IMR-90 (cell line): Measurements from ENCODE around the gene KRTAP10-11. TPM values are rescaled to one million over a fixed set of nuclear protein-coding genes. Genes with fewer than 3 reads are reported as not detected.

ENCODE experiments used
- ATAC-seq: fragments of 200-7000 bp; cut with Tn5 transposase; 2 replicates; pipeline ENCODE4 v1.9.1; 2020; ENCODE audit warnings: low read depth, mild to moderate bottlenecking, moderate library complexity
- BruUV-seq: library from RNA; stranded (reverse); fragments of 400-500 nt; replicated peaks from 2 replicates; lab custom pipeline; 2021; lab: Mats Ljungman, UMichigan
- CTCF ChIA-PET: fragments of 300-600 bp; formaldehyde crosslinking; extraction: SDS; loops from one replicate; lab custom pipeline; 2021; ENCODE audit warnings: antibody characterized with exemption; lab: Yijun Ruan, JAX
- POLR2A ChIA-PET: fragments of 300-600 bp; sonication (Branson Sonifier 250); formaldehyde crosslinking; loops from one replicate; lab custom pipeline; 2022; ENCODE audit warnings: antibody characterized with exemption; ENCODE audit not compliant: unreplicated experiment; lab: Charles Lee
- DNase-seq: peaks from one replicate; pipeline ENCODE4 v3.0.0; 2013
- H2AFZ ChIP-seq: replicated peaks from 2 replicates; pipeline ENCODE3; 2013; ENCODE audit warnings: low read length, mild to moderate bottlenecking; ENCODE audit not compliant: poor library complexity
- H2AK5ac ChIP-seq: 2 replicates; pipeline ENCODE4 v1.6.1; 2013; ENCODE audit warnings: low read depth, low read length, inconsistent platforms
- H2AK9ac ChIP-seq: replicated peaks from 2 replicates; pipeline ENCODE3; 2013; ENCODE audit warnings: mild to moderate bottlenecking, low read depth, low read length, moderate library complexity; ENCODE audit not compliant: poor library complexity
- H2BK120ac ChIP-seq: 2 replicates; pipeline ENCODE4 v1.6.1; 2013; ENCODE audit warnings: low read depth, low read length, inconsistent platforms
- H2BK15ac ChIP-seq: 3 replicates; pipeline ENCODE4 v1.6.1; 2013; ENCODE audit warnings: low read depth, low read length, inconsistent platforms
- H2BK20ac ChIP-seq: 2 replicates; pipeline ENCODE4 v1.6.1; 2013; ENCODE audit warnings: low read depth, mild to moderate bottlenecking, inconsistent platforms, low read length, moderate library complexity
- H2BK5ac ChIP-seq: 2 replicates; pipeline ENCODE4 v1.6.1; 2013; ENCODE audit warnings: mild to moderate bottlenecking, low read depth, low read length, inconsistent platforms; ENCODE audit not compliant: poor library complexity, severe bottlenecking
- H3K14ac ChIP-seq: replicated peaks from 2 replicates; pipeline ENCODE4 v1.6.1; 2013; ENCODE audit warnings: low read depth, low read length, inconsistent platforms
- H3K18ac ChIP-seq: 2 replicates; pipeline ENCODE4 v1.6.1; 2013; ENCODE audit warnings: low read depth, low read length, control low read depth
- H3K23ac ChIP-seq: 2 replicates; pipeline ENCODE4 v1.6.1; 2013; ENCODE audit warnings: low read depth, low read length, inconsistent platforms
- H3K27ac ChIP-seq: 2 replicates; pipeline ENCODE4 v1.5.1; 2013; ENCODE audit warnings: mild to moderate bottlenecking, control low read depth, low read length; ENCODE audit not compliant: insufficient read depth
- H3K27me3 ChIP-seq: 2 replicates; pipeline ENCODE4 v1.6.1; 2013; ENCODE audit warnings: low read length; ENCODE audit not compliant: control insufficient read depth, insufficient read depth
- H3K36me3 ChIP-seq: 2 replicates; pipeline ENCODE4 v1.6.1; 2013; ENCODE audit warnings: low read length, mixed read lengths; ENCODE audit not compliant: control insufficient read depth, insufficient read depth
- H3K4ac ChIP-seq: 2 replicates; pipeline ENCODE4 v1.6.1; 2013; ENCODE audit warnings: low read depth, low read length, inconsistent platforms
- H3K4me1 ChIP-seq: 2 replicates; pipeline ENCODE4 v1.6.1; 2013; ENCODE audit warnings: low read length, mixed read lengths; ENCODE audit not compliant: control insufficient read depth, insufficient read depth
- H3K4me2 ChIP-seq: 2 replicates; pipeline ENCODE4 v1.6.1; 2013; ENCODE audit warnings: low read depth, mild to moderate bottlenecking, control low read depth, low read length, moderate library complexity
- H3K4me3 ChIP-seq: 2 replicates; pipeline ENCODE4 v1.5.1; 2013; ENCODE audit warnings: low read depth, mild to moderate bottlenecking, control low read depth, low read length, moderate library complexity; ENCODE audit not compliant: insufficient read depth
- H3K56ac ChIP-seq: 2 replicates; pipeline ENCODE4 v1.6.1; 2013; ENCODE audit warnings: low read length, inconsistent platforms; ENCODE audit not compliant: insufficient read depth; ENCODE audit errors: extremely low read depth
- H3K79me1 ChIP-seq, 2 experiments: 2 replicates each; pipeline ENCODE4 v1.6.1; 2013; ENCODE audit warnings: low read length in 2 of 2, inconsistent platforms in 1 of 2, low read depth in 1 of 2
- H3K9ac ChIP-seq: 2 replicates; pipeline ENCODE4 v1.6.1; 2013; ENCODE audit warnings: low read depth, low read length, control low read depth
- H3K9me1 ChIP-seq: 2 replicates; pipeline ENCODE4 v1.6.1; 2013; ENCODE audit warnings: low read length, inconsistent platforms; ENCODE audit not compliant: insufficient read depth
- H3K9me3 ChIP-seq: 2 replicates; pipeline ENCODE4 v1.6.1; 2013; ENCODE audit warnings: low read length; ENCODE audit not compliant: control insufficient read depth, insufficient read depth
- H4K20me1 ChIP-seq: 2 replicates; pipeline ENCODE4 v1.6.1; 2013; ENCODE audit warnings: low read length, inconsistent platforms; ENCODE audit not compliant: insufficient read depth
- H4K5ac ChIP-seq: 2 replicates; pipeline ENCODE4 v1.6.1; 2013; ENCODE audit warnings: mild to moderate bottlenecking, low read depth, low read length, control low read depth
- H4K8ac ChIP-seq, 2 experiments: 2 replicates each; pipeline ENCODE4 v1.6.1; 2013; ENCODE audit warnings: low read depth in 2 of 2, low read length in 2 of 2, control low read depth in 1 of 2, inconsistent platforms in 1 of 2
- H4K91ac ChIP-seq: 2 replicates; pipeline ENCODE4 v1.6.1; 2013; ENCODE audit warnings: low read depth, low read length, inconsistent platforms; ENCODE audit not compliant: insufficient read depth
- BHLHE40 ChIP-seq: fragments of 150-350 bp; IDR thresholded peaks from 2 replicates; pipeline ENCODE4 v1.6.1; 2016; ENCODE audit warnings: mild to moderate bottlenecking, low read depth, low read length
- CEBPB ChIP-seq: IDR thresholded peaks from 2 replicates; pipeline ENCODE4 v1.6.1; 2012; ENCODE audit warnings: low read depth, low read length, improper control_type of control experiment
- CHD1 ChIP-seq: IDR thresholded peaks from 2 replicates; pipeline ENCODE4 v1.6.1; 2012; ENCODE audit warnings: low read depth, low read length, improper control_type of control experiment
- CTCF ChIP-seq: conservative IDR thresholded peaks from 2 replicates; pipeline ENCODE4 v1.5.1; 2012; ENCODE audit warnings: mild to moderate bottlenecking, low read depth, low read length, improper control_type of control experiment
- ELK1 ChIP-seq: fragments of 150-350 bp; IDR thresholded peaks from 2 replicates; pipeline ENCODE4 v1.6.1; 2016; ENCODE audit warnings: low read depth, mild to moderate bottlenecking, low read length, moderate library complexity, borderline replicate concordance
- FOS ChIP-seq: fragments of 150-350 bp; IDR thresholded peaks from 2 replicates; pipeline ENCODE4 v1.6.1; 2016; ENCODE audit warnings: low read depth, low read length
- MAFK ChIP-seq: IDR thresholded peaks from 2 replicates; pipeline ENCODE4 v1.6.1; 2012; ENCODE audit warnings: low read depth, low read length, improper control_type of control experiment
- MAZ ChIP-seq: IDR thresholded peaks from 2 replicates; pipeline ENCODE4 v1.6.1; 2012; ENCODE audit warnings: low read depth, mild to moderate bottlenecking, low read length, improper control_type of control experiment, moderate library complexity, borderline replicate concordance
- MXI1 ChIP-seq: IDR thresholded peaks from 2 replicates; pipeline ENCODE4 v1.6.1; 2012; ENCODE audit warnings: low read depth, mild to moderate bottlenecking, low read length, moderate library complexity, borderline replicate concordance
- NFE2L2 ChIP-seq: fragments of 150-350 bp; IDR thresholded peaks from 2 replicates; pipeline ENCODE4 v1.6.1; 2016; ENCODE audit warnings: low read depth, mild to moderate bottlenecking, low read length
- POLR2A ChIP-seq: IDR thresholded peaks from 2 replicates; pipeline ENCODE4 v1.6.1; 2012; ENCODE audit warnings: mild to moderate bottlenecking, low read depth, low read length
- RAD21 ChIP-seq: IDR thresholded peaks from 2 replicates; pipeline ENCODE4 v1.6.1; 2012; ENCODE audit warnings: low read length, improper control_type of control experiment
- RCOR1 ChIP-seq: IDR thresholded peaks from 2 replicates; pipeline ENCODE4 v1.6.1; 2012; ENCODE audit warnings: mild to moderate bottlenecking, low read length, improper control_type of control experiment; ENCODE audit not compliant: insufficient replicate concordance
- RFX5 ChIP-seq: IDR thresholded peaks from 2 replicates; pipeline ENCODE4 v1.8.0; 2012; ENCODE audit warnings: low read depth, mild to moderate bottlenecking, low read length, moderate library complexity
- SMC3 ChIP-seq: fragments of 150-350 bp; IDR thresholded peaks from 2 replicates; pipeline ENCODE4 v1.6.1; 2016; ENCODE audit warnings: low read depth, mild to moderate bottlenecking, antibody characterized with exemption, low read length, moderate library complexity
- USF2 ChIP-seq: fragments of 150-350 bp; IDR thresholded peaks from 2 replicates; pipeline ENCODE4 v1.6.1; 2017; ENCODE audit warnings: mild to moderate bottlenecking, antibody characterized with exemption, low read length, low read depth
- WGBS, 2 experiments: methylation state at CpG; one replicate each; pipeline versions ENCODE4 v1.1.5 to v1.1.7; 2013; ENCODE audit warnings: missing lambda C conversion rate in 2 of 2; ENCODE audit not compliant: insufficient read length in 1 of 2; ENCODE audit errors: extremely low coverage in 2 of 2; 5-methylcytosine and 5-hydroxymethylcytosine counted together
- dilution Hi-C: fragments of 300-500 bp; cut with HindIII; formaldehyde crosslinking; loops from one replicate; pipeline ENCODE4 v1.14.3; 2018; ENCODE audit warnings: low sequenced_read_pairs; ENCODE audit not compliant: unreplicated experiment
- in situ Hi-C: fragments of 300-500 bp; cut with MboI; formaldehyde crosslinking; loops from 3 replicates; pipeline ENCODE4 v1.14.3; 2019; ENCODE audit warnings: low sequenced_read_pairs, inconsistent platforms, mixed read lengths
- intact Hi-C: fragments of 100-400 bp; cut with micrococcal nuclease; formaldehyde crosslinking; loops from 2 replicates; pipeline ENCODE4 v1.10.0; 2022
- polyA plus RNA-seq, 3 experiments: library from polyadenylated mRNA; depleted of rRNA; stranded (reverse); fragments of >200 nt; gene quantifications; 2 replicates each; pipeline ENCODE4 v1.2.3, GENCODE V29; 2012; ENCODE audit warnings: low replicate concordance in 1 of 3
- total RNA-seq: library from RNA; depleted of rRNA; stranded (reverse); fragments of >200 nt; gene quantifications from 2 replicates; pipeline ENCODE4 v1.2.3, GENCODE V29; 2012

The KRTAP10-11 gene
- total and polyA plus RNA-seq, 2 of the 4 experiments (the other 2 are of a cell fraction), result not detected

GRCh38 chr21:44695641-44696040 is 49.4 kb downstream of the KRTAP10-11 start:
- ChIA-PET CTCF (no interaction called here), POLR2A (no interaction called here)
- in situ Hi-C loops, result no loop called here

More at GRCh38 chr21:44695641-44696040, 49.4 kb downstream of the KRTAP10-11 start:
- H3K9ac ChIP-seq, result no peak overlapping the region
- H3K4me1 ChIP-seq, result no peaks in the 10 kb centered on the region
- no peak overlapping the region for H3K14ac ChIP-seq
- no peaks in the 10 kb centered on the region for H3K79me1 ChIP-seq
- H3K18ac ChIP-seq, result no peak overlapping the region
- H3K9me1 ChIP-seq, result no peaks in the 10 kb centered on the region
- H2BK120ac ChIP-seq, result no peak overlapping the region
- H4K5ac ChIP-seq, result no peak overlapping the region
- H2BK5ac ChIP-seq, result no peak overlapping the region
- intact Hi-C loops, result no loop called here
- H3K4me3 ChIP-seq, result no peak overlapping the region
- no peak overlapping the region for H3K27ac ChIP-seq
- no peak overlapping the region for H3K56ac ChIP-seq
- no peaks in the 10 kb centered on the region for H3K36me3 ChIP-seq
- no CpG with 5 or more reads among the region's 8 CpGs for WGBS, 2 experiments
- BruUV-seq, result no TSS peak
- no peaks in the 10 kb centered on the region for H4K20me1 ChIP-seq
- no peak overlapping the region for H4K91ac ChIP-seq
- no peak overlapping the region for H3K23ac ChIP-seq
- peaks cover 40% of the 10 kb centered on the region for H3K27me3 ChIP-seq
- no peaks in the 10 kb centered on the region; the same call in 1 of the 2 replicates for H3K9me3 ChIP-seq
- DNase-seq, result no peak
- TF ChIP-seq MXI1 (no peak), NFE2L2 (no peak), MAFK (no peak), USF2 (no peak), MAZ (no peak), RAD21 (no peak), BHLHE40 (no peak), POLR2A (no peak), CHD1 (no peak), CEBPB (no peak), RFX5 (no peak), SMC3 (no peak), RCOR1 (no peak), ELK1 (no peak), FOS (no peak), CTCF (no peak)
- H4K8ac ChIP-seq, result no peak overlapping the region
- no peak overlapping the region for H2AK5ac ChIP-seq
- H2BK15ac ChIP-seq, result no peak overlapping the region
- H2BK20ac ChIP-seq, result no peak overlapping the region
- no peak for ATAC-seq
- dilution Hi-C loops, result no loop called here
- H3K4me2 ChIP-seq, result no peak overlapping the region
- H2AK9ac ChIP-seq, result no peak overlapping the region
- no peak overlapping the region for H2AFZ ChIP-seq
- no peak overlapping the region for H3K4ac ChIP-seq
